WTC11 (cell line): ENCODE results near the gene KCNJ6.

Experiments used
- CTCF ChIP-seq: fragments of 200-600 bp; IDR thresholded peaks from 2 replicates; pipeline ENCODE4 v1.8.0; 2022; ENCODE audit warnings: antibody characterized with exemption
- RELA ChIP-seq: sonication (generic); formaldehyde crosslinking; IDR thresholded peaks from 2 replicates; pipeline ENCODE4 v1.8.1; 2022; ENCODE audit warnings: missing genetic modification reagents, mild to moderate bottlenecking, borderline replicate concordance

- no peak for TF ChIP-seq CTCF
- no peak for TF ChIP-seq RELA (CRISPR knock-in tag)
Observed at GRCh38 chr21:37644636-37645035, 271.6 kb downstream of the KCNJ6 start.
